Measurements from ENCODE around the gene LRP11. TPM values are rescaled to one million over a fixed set of nuclear protein-coding genes. Genes with fewer than 3 reads are reported as not detected.

Gene LRP11
- total and polyA plus RNA-seq, 5 donors from 2014 or later: 0.42 to 1.3 (median 0.64) TPM

GRCh38 chr6:149825292-149825691, 38.9 kb downstream of the LRP11 start:
- no peak for ATAC-seq (ENCODE audit: low read depth in 2 of 2)
- Mint-ChIP-seq H3K4me1 (no peaks in the 10 kb centered on the region), H3K27me3 (peaks cover 9% of the 10 kb centered on the region), H3K4me3 (no peak overlapping the region), H3K9me3 (no peaks in the 10 kb centered on the region), H3K27ac (no peak overlapping the region), H3K36me3 (no peaks in the 10 kb centered on the region)
- DNase-seq: no peak
- Histone ChIP-seq H3K27ac (ENCODE audit: insufficient read depth, low read length, poor library complexity, severe bottlenecking) (no peak overlapping the region), H3K4me1 (ENCODE audit: control insufficient read depth, insufficient read depth, low read length, poor library complexity, severe bottlenecking) (no peaks in the 10 kb centered on the region), H3K27me3 (ENCODE audit: control insufficient read depth, insufficient read depth, low read length) (peaks cover 2% of the 10 kb centered on the region), H3K36me3 (ENCODE audit: control insufficient read depth, insufficient read depth, low read length) (no peaks in the 10 kb centered on the region), H3K4me3 (ENCODE audit: low read depth, low read length) (no peak overlapping the region), H3K9me3 (ENCODE audit: control insufficient read depth in 2 of 2, low read length in 2 of 2) (no peaks in the 10 kb centered on the region)

GRCh38 chr6:149823013-149823412, 41.1 kb downstream of the LRP11 start:
- Histone ChIP-seq H3K4me1 (ENCODE audit: control insufficient read depth, insufficient read depth, low read length, poor library complexity, severe bottlenecking) (no peaks in the 10 kb centered on the region), H3K9me3 (ENCODE audit: control insufficient read depth in 2 of 2, low read length in 2 of 2) (no peaks in the 10 kb centered on the region), H3K36me3 (ENCODE audit: control insufficient read depth, insufficient read depth, low read length) (no peaks in the 10 kb centered on the region), H3K27me3 (ENCODE audit: control insufficient read depth, insufficient read depth, low read length) (peaks cover 2% of the 10 kb centered on the region), H3K4me3 (ENCODE audit: low read depth, low read length) (no peak overlapping the region), H3K27ac (ENCODE audit: insufficient read depth, low read length, poor library complexity, severe bottlenecking) (no peak overlapping the region)
- Mint-ChIP-seq H3K4me1 (no peaks in the 10 kb centered on the region), H3K36me3 (no peaks in the 10 kb centered on the region), H3K27ac (no peak overlapping the region), H3K4me3 (no peak overlapping the region), H3K27me3 (peaks cover 9% of the 10 kb centered on the region), H3K9me3 (no peaks in the 10 kb centered on the region)
- ATAC-seq (ENCODE audit: low read depth in 2 of 2) (no peak), DNase-seq (no peak)

- Mint-ChIP-seq H3K27me3 (peaks cover 9% of the 10 kb centered on the region), H3K27ac (no peak overlapping the region), H3K4me3 (no peak overlapping the region), H3K36me3 (no peaks in the 10 kb centered on the region), H3K4me1 (no peaks in the 10 kb centered on the region), H3K9me3 (no peaks in the 10 kb centered on the region)
- Histone ChIP-seq H3K4me1 (ENCODE audit: control insufficient read depth, insufficient read depth, low read length, poor library complexity, severe bottlenecking) (no peaks in the 10 kb centered on the region), H3K9me3 (ENCODE audit: control insufficient read depth in 2 of 2, low read length in 2 of 2) (no peaks in the 10 kb centered on the region), H3K27ac (ENCODE audit: insufficient read depth, low read length, poor library complexity, severe bottlenecking) (no peak overlapping the region), H3K27me3 (ENCODE audit: control insufficient read depth, insufficient read depth, low read length) (peaks cover 2% of the 10 kb centered on the region), H3K4me3 (ENCODE audit: low read depth, low read length) (no peak overlapping the region), H3K36me3 (ENCODE audit: control insufficient read depth, insufficient read depth, low read length) (no peaks in the 10 kb centered on the region)
- DNase-seq: no peak
- no peak for ATAC-seq (ENCODE audit: low read depth in 2 of 2)
Observed at GRCh38 chr6:149821492-149821891, 42.7 kb downstream of the LRP11 start.

- DNase-seq: no peak
- no peak overlapping the region for H3K4me3 Mint-ChIP-seq
- H3K4me1 ChIP-seq (ENCODE audit: control insufficient read depth, insufficient read depth, low read length, poor library complexity, severe bottlenecking): no peaks in the 10 kb centered on the region
- H3K9me3 Mint-ChIP-seq: no peaks in the 10 kb centered on the region
- no peaks in the 10 kb centered on the region for H3K4me1 Mint-ChIP-seq
- no peak for ATAC-seq (ENCODE audit: low read depth in 2 of 2)
- no peaks in the 10 kb centered on the region for H3K36me3 ChIP-seq (ENCODE audit: control insufficient read depth, insufficient read depth, low read length)
- no peak overlapping the region for H3K27ac Mint-ChIP-seq
- H3K27me3 Mint-ChIP-seq: peaks cover 4% of the 10 kb centered on the region
- no peak overlapping the region for H3K27ac ChIP-seq (ENCODE audit: insufficient read depth, low read length, poor library complexity, severe bottlenecking)
- peaks cover 2% of the 10 kb centered on the region for H3K27me3 ChIP-seq (ENCODE audit: control insufficient read depth, insufficient read depth, low read length)
- no peaks in the 10 kb centered on the region for H3K9me3 ChIP-seq (ENCODE audit: control insufficient read depth in 2 of 2, low read length in 2 of 2)
- no peak overlapping the region for H3K4me3 ChIP-seq (ENCODE audit: low read depth, low read length)
- no peaks in the 10 kb centered on the region for H3K36me3 Mint-ChIP-seq
Observed at GRCh38 chr6:149820506-149820905, 43.7 kb downstream of the LRP11 start.

GRCh38 chr6:149815788-149816187, 48.4 kb downstream of the LRP11 start:
- Histone ChIP-seq H3K4me1 (ENCODE audit: control insufficient read depth, insufficient read depth, low read length, poor library complexity, severe bottlenecking) (no peaks in the 10 kb centered on the region), H3K36me3 (ENCODE audit: control insufficient read depth, insufficient read depth, low read length) (peaks cover 9% of the 10 kb centered on the region), H3K27ac (ENCODE audit: insufficient read depth, low read length, poor library complexity, severe bottlenecking) (no peak overlapping the region), H3K27me3 (ENCODE audit: control insufficient read depth, insufficient read depth, low read length) (no peaks in the 10 kb centered on the region), H3K9me3 (ENCODE audit: control insufficient read depth in 2 of 2, low read length in 2 of 2) (no peaks in the 10 kb centered on the region), H3K4me3 (ENCODE audit: low read depth, low read length) (no peak overlapping the region)
- Mint-ChIP-seq H3K4me1 (peaks cover 0 to 7% (median 3%) of the 10 kb centered on the region in 4 donors), H3K4me3 (no peak overlapping the region), H3K27ac (no peak overlapping the region), H3K36me3 (peaks cover 15% of the 10 kb centered on the region), H3K27me3 (no peaks in the 10 kb centered on the region), H3K9me3 (no peaks in the 10 kb centered on the region)
- DNase-seq (no peak), ATAC-seq (ENCODE audit: low read depth in 2 of 2) (no peak)

DNA sequence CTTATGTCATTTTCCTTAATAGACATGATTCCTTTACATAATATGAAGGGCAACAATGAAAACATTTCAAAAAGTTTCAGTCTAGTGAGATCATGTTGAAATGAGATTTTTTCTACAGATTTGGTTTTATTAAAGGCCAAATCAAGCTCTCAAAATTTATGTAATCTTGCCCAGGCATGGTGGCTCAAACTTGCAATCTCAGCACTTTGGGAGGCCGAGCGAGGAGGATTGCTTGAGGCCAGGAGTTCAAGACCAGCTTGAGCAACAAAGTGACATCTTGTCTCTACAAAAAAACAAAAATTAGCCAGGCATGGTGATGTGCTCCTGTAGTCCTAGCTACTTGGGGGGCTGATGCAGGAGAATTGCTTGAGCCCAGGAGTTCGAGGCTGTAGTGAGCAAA, 50.8 kb downstream of the LRP11 start:
- no peak for ATAC-seq (ENCODE audit: low read depth in 2 of 2)
- Mint-ChIP-seq H3K27me3 (no peaks in the 10 kb centered on the region), H3K4me1 (peaks cover 0 to 17% (median 11%) of the 10 kb centered on the region in 4 donors), H3K27ac (no peak overlapping the region), H3K4me3 (no peak overlapping the region), H3K9me3 (no peaks in the 10 kb centered on the region), H3K36me3 (peaks cover 24% of the 10 kb centered on the region)
- Histone ChIP-seq H3K27ac (ENCODE audit: insufficient read depth, low read length, poor library complexity, severe bottlenecking) (no peak overlapping the region), H3K4me1 (ENCODE audit: control insufficient read depth, insufficient read depth, low read length, poor library complexity, severe bottlenecking) (no peaks in the 10 kb centered on the region), H3K4me3 (ENCODE audit: low read depth, low read length) (no peak overlapping the region), H3K9me3 (ENCODE audit: control insufficient read depth in 2 of 2, low read length in 2 of 2) (no peaks in the 10 kb centered on the region), H3K36me3 (ENCODE audit: control insufficient read depth, insufficient read depth, low read length) (peaks cover 13% of the 10 kb centered on the region), H3K27me3 (ENCODE audit: control insufficient read depth, insufficient read depth, low read length) (no peaks in the 10 kb centered on the region)
- DNase-seq: no peak

DNA sequence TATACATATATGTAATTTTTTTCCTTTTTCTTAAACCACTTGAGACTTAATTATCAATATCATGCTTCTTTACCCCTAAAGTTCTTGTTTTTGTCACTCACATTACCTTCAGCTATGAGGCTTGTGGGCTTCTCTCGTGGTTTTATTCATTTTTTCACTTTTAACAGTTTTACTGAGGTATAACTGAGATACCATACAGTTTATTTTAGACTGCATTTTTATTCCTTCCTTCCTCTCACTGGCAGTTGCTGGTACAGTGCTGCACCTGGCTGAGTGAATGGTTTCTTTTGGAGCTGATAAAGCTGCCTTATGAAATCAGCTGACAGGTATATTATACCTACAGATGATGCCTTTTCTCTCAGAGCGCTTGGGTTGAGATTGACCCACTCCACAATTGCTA, 54.4 kb downstream of the LRP11 start:
- DNase-seq (no peak), ATAC-seq (ENCODE audit: low read depth in 2 of 2) (no peak)
- Mint-ChIP-seq H3K36me3 (peaks cover 31% of the 10 kb centered on the region), H3K4me1 (peaks cover 5 to 23% (median 17%) of the 10 kb centered on the region in 4 donors), H3K27me3 (no peaks in the 10 kb centered on the region), H3K27ac (peak overlapping the region in 2 of 3 donors; percentile 52 to 63), H3K4me3 (no peak overlapping the region), H3K9me3 (no peaks in the 10 kb centered on the region)
- Histone ChIP-seq H3K27me3 (ENCODE audit: control insufficient read depth, insufficient read depth, low read length) (no peaks in the 10 kb centered on the region), H3K4me3 (ENCODE audit: low read depth, low read length) (no peak overlapping the region), H3K36me3 (ENCODE audit: control insufficient read depth, insufficient read depth, low read length) (peaks cover 13% of the 10 kb centered on the region), H3K9me3 (ENCODE audit: control insufficient read depth in 2 of 2, low read length in 2 of 2) (no peaks in the 10 kb centered on the region), H3K4me1 (ENCODE audit: control insufficient read depth, insufficient read depth, low read length, poor library complexity, severe bottlenecking) (no peaks in the 10 kb centered on the region), H3K27ac (ENCODE audit: insufficient read depth, low read length, poor library complexity, severe bottlenecking) (no peak overlapping the region)

GRCh38 chr6:149806127-149806526, 58.0 kb downstream of the LRP11 start:
- Mint-ChIP-seq H3K27me3 (no peaks in the 10 kb centered on the region), H3K27ac (peak overlapping the region; percentile 49 to 76 (median 64)), H3K9me3 (no peaks in the 10 kb centered on the region), H3K4me1 (peaks cover 5 to 18% (median 14%) of the 10 kb centered on the region in 4 donors), H3K36me3 (peaks cover 24% of the 10 kb centered on the region), H3K4me3 (no peak overlapping the region)
- peaks cover 21% of the 10 kb centered on the region for H3K36me3 ChIP-seq (ENCODE audit: control insufficient read depth, insufficient read depth, low read length)
- DNase-seq: peak in 1 of 3 donors; percentile 34
- no peaks in the 10 kb centered on the region for H3K4me1 ChIP-seq (ENCODE audit: control insufficient read depth, insufficient read depth, low read length, poor library complexity, severe bottlenecking)
- no peak overlapping the region for H3K27ac ChIP-seq (ENCODE audit: insufficient read depth, low read length, poor library complexity, severe bottlenecking)
- H3K9me3 ChIP-seq (ENCODE audit: control insufficient read depth in 2 of 2, low read length in 2 of 2): no peaks in the 10 kb centered on the region
- H3K4me3 ChIP-seq (ENCODE audit: low read depth, low read length): no peak overlapping the region
- no peaks in the 10 kb centered on the region for H3K27me3 ChIP-seq (ENCODE audit: control insufficient read depth, insufficient read depth, low read length)
- no peak for ATAC-seq (ENCODE audit: low read depth in 2 of 2)

All from CD4-positive, CD25-positive, alpha-beta regulatory T cell (primary cell).